H54 (cell line): ENCODE data around the gene PNPLA8.

Experiments
- DNase-seq: peaks from one replicate; pipeline ENCODE4 v3.0.0; 2011; ENCODE audit warnings: low spot score, mixed read lengths; ENCODE audit not compliant: insufficient read length
- FAIRE-seq: peaks from 3 replicates; lab custom pipeline; 2011; peaks lifted over from hg19 to GRCh38; lab: Jason Lieb, UNC
- POLR2A ChIP-seq: IDR thresholded peaks from 2 replicates; pipeline ENCODE4 v1.6.1; 2011; ENCODE audit warnings: low read depth, mild to moderate bottlenecking, low read length

PNPLA8 gene

DNA sequence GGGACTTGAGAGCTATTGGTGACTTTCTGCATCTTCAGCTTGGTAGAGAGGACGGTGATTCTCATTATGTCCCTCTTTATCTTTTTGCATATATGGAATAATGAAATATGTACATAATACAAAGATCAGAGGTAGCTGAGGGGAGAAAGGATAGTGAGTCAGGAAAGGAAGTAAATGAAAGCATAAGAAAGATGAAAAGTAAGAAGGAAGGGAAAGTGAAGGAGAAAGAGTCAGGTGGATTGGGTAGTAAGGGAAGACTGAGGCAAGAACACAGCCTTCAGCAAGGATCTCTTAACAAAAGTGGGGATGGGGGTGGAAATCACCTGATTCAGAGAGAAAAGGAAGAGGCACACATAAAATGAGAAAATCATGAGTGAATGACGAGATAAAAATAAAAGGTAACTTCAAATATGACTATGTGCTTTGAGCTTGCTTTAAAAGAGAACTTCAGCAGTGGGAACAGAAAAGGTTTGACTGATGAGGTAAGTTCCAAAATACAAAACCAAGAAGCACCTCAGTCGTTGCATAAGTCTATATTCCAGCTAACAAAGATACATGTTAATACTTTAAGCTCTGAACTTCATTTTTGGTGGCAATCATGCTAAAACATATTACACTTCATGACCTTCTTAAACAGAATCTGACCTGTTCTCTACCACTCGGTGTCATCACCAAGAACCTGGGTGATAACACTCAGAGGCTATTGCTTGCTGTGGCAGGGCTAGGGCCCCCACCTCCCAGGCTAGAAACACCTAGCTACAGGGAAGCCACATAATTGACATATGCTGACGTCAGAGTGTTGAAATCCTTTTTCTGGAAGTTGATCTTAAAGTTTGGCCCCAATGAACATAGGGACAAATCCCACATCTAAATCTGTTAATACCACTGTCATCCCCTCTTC lies 102.6 kb downstream of the PNPLA8 start:
- TF ChIP-seq POLR2A: no peak
- DNase-seq (no peak), FAIRE-seq (no peak)

DNA sequence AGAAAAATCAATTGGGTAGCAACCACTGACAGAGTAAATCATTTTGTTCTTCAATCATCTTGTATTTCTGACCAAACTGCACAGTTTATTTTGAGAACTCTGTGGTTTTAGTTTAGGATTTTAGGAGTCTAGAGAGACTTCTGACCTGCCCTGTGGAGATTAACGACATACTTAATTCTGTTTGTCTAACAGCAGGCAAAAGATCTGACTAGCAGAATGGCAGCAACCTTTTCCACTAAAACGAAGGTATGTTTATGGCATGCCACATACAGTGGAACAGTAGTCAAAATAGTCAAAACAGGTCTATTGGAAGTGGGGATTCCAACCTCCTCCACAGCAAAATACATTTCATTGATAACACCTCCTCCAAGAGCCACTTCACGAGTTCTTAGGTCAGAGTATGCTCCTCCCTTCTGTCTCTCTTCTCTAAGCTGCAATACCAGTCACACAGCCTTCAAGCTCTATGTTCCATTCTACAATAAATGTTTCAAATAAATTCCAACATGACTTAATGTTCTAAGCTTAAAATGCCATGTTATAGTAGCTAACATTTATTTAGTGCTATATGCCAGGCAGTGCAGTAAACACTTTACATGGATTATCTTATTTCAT lies 104.1 kb downstream of the PNPLA8 start:
- FAIRE-seq (no peak), DNase-seq (no peak)
- TF ChIP-seq POLR2A: no peak
